Mucosa of rectum (tissue), 2 donors: Measurements from ENCODE around the gene TNNT2.

Source experiments
- H3K27ac ChIP-seq, 2 donors: one replicate each; pipeline ENCODE4 v1.7.0; 2013; ENCODE audit warnings: inconsistent platforms in 2 of 2, low read depth in 2 of 2, low read length in 2 of 2
- H3K27me3 ChIP-seq, 2 donors: one replicate each; pipeline ENCODE4 v1.7.0; 2013; ENCODE audit warnings: low read length in 2 of 2; ENCODE audit not compliant: control insufficient read depth in 2 of 2, insufficient read depth in 2 of 2
- H3K36me3 ChIP-seq, 2 donors: one replicate each; pipeline ENCODE4 v1.7.0; 2013; ENCODE audit warnings: low read length in 2 of 2; ENCODE audit not compliant: control insufficient read depth in 2 of 2, insufficient read depth in 2 of 2
- H3K4me1 ChIP-seq, 2 donors: one replicate each; pipeline ENCODE4 v1.7.0; 2013; ENCODE audit warnings: low read length in 2 of 2, mild to moderate bottlenecking in 1 of 2; ENCODE audit not compliant: control insufficient read depth in 2 of 2, insufficient read depth in 2 of 2
- H3K4me3 ChIP-seq, 2 donors: one replicate each; pipeline ENCODE4 v1.7.0; 2013; ENCODE audit warnings: low read length in 2 of 2
- H3K9ac ChIP-seq, 2 donors: one replicate each; pipeline ENCODE4 v1.7.0; 2013; ENCODE audit warnings: low read length in 2 of 2, low read depth in 1 of 2, mild to moderate bottlenecking in 1 of 2
- H3K9me3 ChIP-seq, 2 donors: one replicate each; pipeline ENCODE4 v1.7.0; 2013; ENCODE audit warnings: low read length in 2 of 2; ENCODE audit not compliant: control insufficient read depth in 2 of 2
- donor health status: healthy.
- donor health status: Normal muscosa, but diverticular disease.

Gene TNNT2

DNA sequence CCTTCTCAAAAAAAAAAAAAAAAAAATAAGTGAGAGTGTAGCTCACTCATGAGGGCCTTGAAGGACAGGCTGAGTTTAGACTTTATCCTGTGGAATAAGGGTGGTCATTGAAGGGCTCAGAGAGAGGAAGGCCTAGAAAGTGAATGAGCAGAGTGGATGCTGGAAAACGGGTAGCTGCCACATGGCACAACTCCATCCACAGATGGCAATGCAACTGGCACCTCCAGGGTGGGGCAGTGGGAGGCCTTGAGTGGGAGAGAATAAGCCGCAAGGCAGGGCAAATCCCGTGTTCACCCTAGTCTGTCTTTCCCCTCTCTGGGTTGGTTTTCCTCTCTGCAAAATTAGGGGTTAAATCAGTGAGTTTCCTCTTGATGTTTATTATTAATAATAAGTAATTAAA lies 41.0 kb upstream of the TNNT2 start:
- H3K27me3 ChIP-seq: no peaks in the 10 kb centered on the region
- H3K9me3 ChIP-seq: no peaks in the 10 kb centered on the region
- H3K4me3 ChIP-seq: no peak overlapping the region
- no peak overlapping the region for H3K9ac ChIP-seq
- H3K27ac ChIP-seq: no peak overlapping the region
- H3K4me1 ChIP-seq: no peaks in the 10 kb centered on the region
- H3K36me3 ChIP-seq: no peaks in the 10 kb centered on the region

GRCh38 chr1:201414051-201414738 lies 36.7 kb upstream of the TNNT2 start:
- Histone ChIP-seq H3K27ac (no peak overlapping the region), H3K27me3 (no peaks in the 10 kb centered on the region), H3K9ac (no peak overlapping the region), H3K9me3 (no peaks in the 10 kb centered on the region), H3K4me3 (no peak overlapping the region), H3K36me3 (no peaks in the 10 kb centered on the region), H3K4me1 (no peaks in the 10 kb centered on the region)

DNA sequence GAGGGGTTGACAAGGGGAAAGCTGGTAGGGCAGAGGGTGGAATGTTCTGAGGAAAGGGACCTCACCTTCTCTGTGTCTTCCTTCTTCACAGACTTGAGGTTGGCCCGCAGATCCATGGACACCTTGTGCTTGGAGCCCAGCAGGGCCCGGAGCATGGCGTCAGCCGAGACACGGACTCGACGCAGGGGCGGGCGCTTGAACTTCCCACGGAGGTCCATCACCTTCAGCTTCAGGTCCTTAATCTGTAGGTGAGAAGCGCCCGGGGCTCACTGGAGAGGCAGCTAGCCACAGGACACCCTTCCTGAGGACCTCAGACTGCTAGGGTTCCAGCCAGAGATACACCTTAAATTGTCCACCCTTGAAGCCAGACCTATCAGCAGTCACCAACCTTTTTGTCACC lies 33.8 kb upstream of the TNNT2 start:
- H3K9ac ChIP-seq: no peak overlapping the region
- no peaks in the 10 kb centered on the region for H3K9me3 ChIP-seq
- H3K4me1 ChIP-seq: peaks cover 12 to 17% of the 10 kb centered on the region in 2 donors
- no peak overlapping the region for H3K4me3 ChIP-seq
- no peaks in the 10 kb centered on the region for H3K27me3 ChIP-seq
- no peak overlapping the region for H3K27ac ChIP-seq
- no peaks in the 10 kb centered on the region for H3K36me3 ChIP-seq

DNA sequence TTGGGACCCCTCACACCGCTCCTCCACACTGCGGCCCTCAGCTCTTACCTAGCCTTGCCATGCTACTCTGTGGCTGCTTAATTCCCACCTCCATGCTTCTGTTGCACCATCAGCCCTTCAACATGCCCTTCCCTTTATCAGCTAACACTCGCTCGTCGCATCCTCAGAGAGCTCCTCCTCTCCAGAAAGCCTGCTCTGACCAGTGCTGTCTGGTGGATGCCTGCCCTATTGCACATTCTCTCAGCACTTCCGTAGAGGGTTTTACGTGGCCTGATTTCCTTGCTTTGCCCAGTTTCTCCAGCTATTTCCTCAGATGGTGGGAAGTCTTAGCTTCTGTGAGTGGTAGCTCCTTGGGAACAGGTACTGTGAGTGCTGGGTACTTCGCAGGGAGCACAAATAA lies 32.0 kb upstream of the TNNT2 start:
- no peak overlapping the region for H3K27ac ChIP-seq
- no peaks in the 10 kb centered on the region for H3K36me3 ChIP-seq
- no peaks in the 10 kb centered on the region for H3K9me3 ChIP-seq
- no peaks in the 10 kb centered on the region for H3K27me3 ChIP-seq
- H3K4me3 ChIP-seq: no peak overlapping the region
- H3K4me1 ChIP-seq: peaks cover 30 to 34% of the 10 kb centered on the region in 2 donors
- H3K9ac ChIP-seq: no peak overlapping the region

- Histone ChIP-seq H3K27ac (no peak overlapping the region), H3K4me1 (peaks cover 36 to 40% of the 10 kb centered on the region in 2 donors), H3K9ac (no peak overlapping the region), H3K9me3 (no peaks in the 10 kb centered on the region), H3K4me3 (no peak overlapping the region), H3K36me3 (no peaks in the 10 kb centered on the region), H3K27me3 (no peaks in the 10 kb centered on the region)
Observed at GRCh38 chr1:201408834-201409200, 31.3 kb upstream of the TNNT2 start.

DNA sequence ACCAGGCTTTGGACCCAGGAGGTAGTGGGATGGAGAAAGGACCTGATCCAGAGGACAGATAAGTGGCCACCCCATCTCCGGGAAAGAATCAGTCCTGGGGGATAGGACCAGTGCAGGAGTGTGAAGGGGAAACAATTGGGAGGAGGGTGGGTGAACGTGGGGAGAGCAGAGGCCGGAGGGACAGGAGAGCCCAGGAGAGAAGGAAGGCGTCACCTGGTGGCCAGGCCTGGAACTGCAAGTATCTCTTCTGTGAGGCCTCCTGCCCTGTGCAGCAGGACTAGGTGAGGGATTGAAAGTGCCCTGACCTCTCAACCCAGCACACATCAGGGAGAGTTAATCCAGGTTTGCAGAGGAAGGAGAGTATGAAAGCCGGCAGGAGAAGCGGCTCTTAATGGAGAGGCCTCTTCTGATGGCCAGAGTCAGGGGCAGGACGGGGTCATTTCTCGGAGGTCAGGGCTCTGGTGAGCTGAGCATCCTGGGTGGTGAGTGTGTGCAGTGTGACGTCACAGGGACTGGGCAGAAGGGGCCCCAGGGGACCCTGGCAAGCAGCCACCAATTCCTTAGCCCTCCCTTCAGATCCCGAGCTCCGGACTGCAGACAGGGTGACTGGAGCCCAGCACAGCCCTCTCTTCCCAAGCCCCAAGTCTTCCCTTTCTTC lies 30.8 kb upstream of the TNNT2 start:
- Histone ChIP-seq H3K9ac (no peak overlapping the region), H3K4me1 (peaks cover 40 to 45% of the 10 kb centered on the region in 2 donors), H3K27ac (no peak overlapping the region), H3K9me3 (no peaks in the 10 kb centered on the region), H3K36me3 (no peaks in the 10 kb centered on the region), H3K27me3 (no peaks in the 10 kb centered on the region), H3K4me3 (no peak overlapping the region)

GRCh38 chr1:201406831-201407406 lies 29.4 kb upstream of the TNNT2 start:
- H3K36me3 ChIP-seq: no peaks in the 10 kb centered on the region
- H3K4me1 ChIP-seq: peaks cover 40 to 46% of the 10 kb centered on the region in 2 donors
- H3K9ac ChIP-seq: peak overlapping the region in 1 of 2 donors; percentile 20
- peak overlapping the region; percentile 93 for H3K27ac ChIP-seq
- no peaks in the 10 kb centered on the region for H3K9me3 ChIP-seq
- peak overlapping the region in 1 of 2 donors; percentile 3 for H3K4me3 ChIP-seq
- H3K27me3 ChIP-seq: no peaks in the 10 kb centered on the region

DNA sequence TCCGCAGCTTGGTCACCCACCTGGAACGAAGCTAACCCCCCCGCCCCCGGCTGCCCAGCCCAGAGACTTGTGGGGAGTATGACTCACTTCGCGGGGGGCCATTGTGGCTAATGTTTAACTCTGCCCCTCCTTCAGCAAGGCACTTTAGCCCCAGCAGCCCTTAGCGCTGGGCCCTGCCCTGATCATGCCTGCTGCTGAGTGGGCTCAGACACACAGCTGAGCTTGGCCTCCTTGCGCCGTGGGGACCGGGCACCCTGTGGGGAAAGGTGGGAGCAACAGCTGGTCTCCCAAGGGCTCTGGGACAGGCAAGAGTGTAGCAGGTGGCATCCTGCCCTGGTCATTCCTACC lies 28.0 kb upstream of the TNNT2 start:
- H3K27ac ChIP-seq: peak overlapping the region; percentile 93
- H3K9me3 ChIP-seq: no peaks in the 10 kb centered on the region
- H3K4me1 ChIP-seq: peaks cover 43 to 52% of the 10 kb centered on the region in 2 donors
- no peaks in the 10 kb centered on the region for H3K36me3 ChIP-seq
- peak overlapping the region; percentile 65 to 69 for H3K9ac ChIP-seq
- peak overlapping the region; percentile 48 to 50 for H3K4me3 ChIP-seq
- H3K27me3 ChIP-seq: no peaks in the 10 kb centered on the region

- Histone ChIP-seq H3K9ac (peak overlapping the region; percentile 56 to 69), H3K27me3 (no peaks in the 10 kb centered on the region), H3K4me3 (peak overlapping the region; percentile 22 to 50), H3K36me3 (no peaks in the 10 kb centered on the region), H3K27ac (peak overlapping the region; percentile 93), H3K9me3 (no peaks in the 10 kb centered on the region), H3K4me1 (peaks cover 49 to 58% of the 10 kb centered on the region in 2 donors)
Observed at GRCh38 chr1:201404722-201405483, 27.4 kb upstream of the TNNT2 start.

DNA sequence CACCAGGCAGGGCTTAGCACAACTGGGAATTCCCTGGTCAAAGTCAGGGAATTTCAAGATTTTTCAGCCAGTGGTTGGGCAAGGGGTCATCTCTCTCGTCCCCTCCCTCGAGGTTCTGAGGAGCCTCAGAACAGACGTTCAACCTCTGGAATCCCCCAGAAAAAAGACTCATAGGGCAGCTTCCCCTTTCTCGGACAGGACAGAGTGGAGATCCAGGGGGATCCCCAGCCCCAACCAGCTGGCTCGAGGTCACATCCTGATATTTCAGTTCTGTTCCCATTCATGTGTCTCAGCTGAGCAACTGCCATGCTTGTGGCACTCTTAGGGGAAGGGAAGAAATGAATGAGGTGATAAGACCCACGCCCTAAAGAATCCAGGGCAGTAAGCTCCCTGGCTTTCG lies 26.6 kb upstream of the TNNT2 start:
- H3K27me3 ChIP-seq: peaks cover 0 to 3% of the 10 kb centered on the region in 2 donors
- no peak overlapping the region for H3K4me3 ChIP-seq
- peak overlapping the region; percentile 93 for H3K27ac ChIP-seq
- H3K4me1 ChIP-seq: peaks cover 49 to 58% of the 10 kb centered on the region in 2 donors
- peak overlapping the region; percentile 26 to 28 for H3K9ac ChIP-seq
- H3K36me3 ChIP-seq: no peaks in the 10 kb centered on the region
- no peaks in the 10 kb centered on the region for H3K9me3 ChIP-seq
